ENCODE data around the gene AATK. TPM values are rescaled to one million over a fixed set of nuclear protein-coding genes. Genes with fewer than 3 reads are reported as not detected.

Gene AATK
- total RNA-seq, 1 experiment from 2014 or later: 4.4 TPM

- H3K4me3 ChIP-seq (replicated peaks in 1 of 2; ENCODE audit: low read depth in 1 of 2, low read length in 2 of 2): no peak overlapping the region
- H3K36me3 ChIP-seq (ENCODE audit: control insufficient read depth in 1 of 2, insufficient read depth in 2 of 2, low read length in 2 of 2): no peaks in the 10 kb centered on the region
- H3K79me2 ChIP-seq (ENCODE audit: insufficient read depth, low read length): no peaks in the 10 kb centered on the region
- no peak overlapping the region for H3K27ac ChIP-seq (ENCODE audit: low read depth, low read length)
- no peaks in the 10 kb centered on the region for H3K27me3 ChIP-seq (ENCODE audit: insufficient read depth, low read length)
- no peak overlapping the region for H3K4me2 ChIP-seq (ENCODE audit: low read length)
- no peak overlapping the region for H2AFZ ChIP-seq (ENCODE audit: low read depth, low read length, poor library complexity, severe bottlenecking)
- no peaks in the 10 kb centered on the region; a peak in 1 of 4 replicates for H3K9me3 ChIP-seq (ENCODE audit: control insufficient read depth in 1 of 2, insufficient read depth in 1 of 2, low read depth in 1 of 2, low read length in 2 of 2)
- BruUV-seq (replicated peaks): no TSS peak
- peaks cover 3 to 13% of the 10 kb centered on the region in 2 experiments; a peak in 3 of 4 replicates for H3K4me1 ChIP-seq (ENCODE audit: control insufficient read depth in 1 of 2, insufficient read depth in 2 of 2, low read length in 2 of 2)
- ChIA-PET RAD21 (ENCODE audit: low non-redundant PET in 1 of 2, low total read pairs in 2 of 2, uncharacterized antibody in 2 of 2, unreplicated experiment in 2 of 2) (no interaction called here), POLR2A (no interaction called here), CTCF (no interaction called here)
- DNase-seq (ENCODE audit: low read depth, low spot score): no peak
- no peaks in the 10 kb centered on the region for H3K9me2 ChIP-seq (ENCODE audit: insufficient read depth)
- intact Hi-C loops (cut with micrococcal nuclease): no loop called here
- ATAC-seq: no peak
- TF ChIP-seq RAD21 (IDR thresholded peaks at IDR 0.05; ENCODE audit: low read depth): no peak
- TF ChIP-seq CTCF (IDR thresholded peaks at IDR 0.05 in 2 of 3, conservative IDR thresholded peaks at IDR 0.05 in 1 of 3; ENCODE audit: borderline replicate concordance in 1 of 3, insufficient read depth in 1 of 3, low read depth in 2 of 3, low read length in 2 of 3): no peak
- TF ChIP-seq POLR2AphosphoS5 (IDR thresholded peaks at IDR 0.05; ENCODE audit: low read depth, low read length): no peak
- TF ChIP-seq ATF3 (IDR thresholded peaks at IDR 0.05): no peak
- TF ChIP-seq EZH2phosphoT487 (IDR thresholded peaks at IDR 0.05; ENCODE audit: borderline replicate concordance): no peak
- no peak for TF ChIP-seq CEBPB (IDR thresholded peaks at IDR 0.05; ENCODE audit: low read depth)
- no peak for TF ChIP-seq ZNF274 (IDR thresholded peaks at IDR 0.05; ENCODE audit: low read depth, low read length)
- no peak for TF ChIP-seq EGR1 (IDR thresholded peaks at IDR 0.05; ENCODE audit: low read depth)
- TF ChIP-seq TCF7L2 (IDR thresholded peaks at IDR 0.05; ENCODE audit: borderline replicate concordance, extremely low read depth, insufficient read depth, insufficient read length): no peak
- TF ChIP-seq REST (IDR thresholded peaks at IDR 0.05; ENCODE audit: low read depth): no peak
- no peak for TF ChIP-seq MAX (IDR thresholded peaks at IDR 0.05)
- no peak for TF ChIP-seq POLR2A (IDR thresholded peaks at IDR 0.05; ENCODE audit: borderline replicate concordance, extremely low read depth, insufficient read depth, insufficient read length)
- no peak for TF ChIP-seq SRF (IDR thresholded peaks at IDR 0.05; ENCODE audit: low read depth)
- TF ChIP-seq CBX3 (IDR thresholded peaks at IDR 0.05; ENCODE audit: low read depth): no peak
- TF ChIP-seq ZFX (IDR thresholded peaks at IDR 0.05): no peak
- no peak for TF ChIP-seq ELF1 (IDR thresholded peaks at IDR 0.05; ENCODE audit: borderline replicate concordance, low read depth)
- TF ChIP-seq SIN3A (IDR thresholded peaks at IDR 0.05; ENCODE audit: low read depth): no peak
- H4K20me1 ChIP-seq (ENCODE audit: insufficient read depth): no peaks in the 10 kb centered on the region
- H3K9ac ChIP-seq (ENCODE audit: low read length): no peak overlapping the region
Observed at GRCh38 chr17:81137248-81137647, 28.8 kb downstream of the AATK start.

Data from HCT116 (cell line).